Panc1 (cell line): ENCODE measurements around the gene NET1. TPM values are rescaled to one million over a fixed set of nuclear protein-coding genes. Genes with fewer than 3 reads are reported as not detected.

ENCODE experiments used
- ATAC-seq: fragments of 200-7000 bp; cut with Tn5 transposase; 2 replicates; pipeline ENCODE4 v1.9.1; 2020; ENCODE audit warnings: mild to moderate bottlenecking, moderate library complexity
- BruUV-seq: library from RNA; stranded (reverse); fragments of 400-500 nt; replicated peaks from 2 replicates; lab custom pipeline; 2021; lab: Mats Ljungman, UMichigan
- CTCF ChIA-PET: fragments of 300-600 bp; sonication (Branson Sonifier 250); formaldehyde crosslinking; loops from one replicate; lab custom pipeline; 2022; ENCODE audit warnings: antibody characterized with exemption; lab: Charles Lee
- POLR2A ChIA-PET: fragments of 300-600 bp; sonication (Branson Sonifier 250); formaldehyde crosslinking; loops from one replicate; lab custom pipeline; 2022; ENCODE audit warnings: antibody characterized with exemption; lab: Charles Lee
- DNase-seq: peaks from one replicate; pipeline ENCODE4 v3.0.0-alpha.2; 2010; ENCODE audit warnings: low read depth, low spot score
- H3K27ac ChIP-seq: 2 replicates; pipeline ENCODE4 v1.5.1; 2011; ENCODE audit warnings: mild to moderate bottlenecking, low read length, inconsistent platforms
- H3K27me3 ChIP-seq: fragments of 200-500 bp; sonication (Bioruptor generic); 2 replicates; pipeline ENCODE4 v1.6.0; 2014; ENCODE audit warnings: low read length, inconsistent platforms; ENCODE audit not compliant: control insufficient read depth, insufficient read depth
- H3K36me3 ChIP-seq: fragments of 200-500 bp; sonication (Bioruptor generic); 2 replicates; pipeline ENCODE4 v1.5.1; 2014; ENCODE audit warnings: inconsistent platforms, mild to moderate bottlenecking, low read length, moderate library complexity; ENCODE audit not compliant: control insufficient read depth, insufficient read depth
- H3K4me1 ChIP-seq: 2 replicates; pipeline ENCODE4 v1.5.1; 2011; ENCODE audit warnings: inconsistent platforms, mild to moderate bottlenecking, low read length, moderate library complexity; ENCODE audit not compliant: control insufficient read depth, insufficient read depth
- H3K4me3 ChIP-seq, 2 experiments: 2 replicates each; pipeline ENCODE4 v1.5.1; 2011 to 2012; ENCODE audit warnings: low read depth in 2 of 2, low read length in 2 of 2, mild to moderate bottlenecking in 2 of 2, inconsistent platforms in 1 of 2, moderate library complexity in 1 of 2
- H3K9me3 ChIP-seq: fragments of 200-500 bp; sonication (Bioruptor generic); 2 replicates; pipeline ENCODE4 v1.5.1; 2014; ENCODE audit warnings: low read depth, mild to moderate bottlenecking, inconsistent platforms, low read length, moderate library complexity; ENCODE audit not compliant: control insufficient read depth, insufficient read depth
- CTCF ChIP-seq: fragments of 450-650 bp; IDR thresholded peaks from 2 replicates; pipeline ENCODE4 v1.5.1; 2017; ENCODE audit warnings: mild to moderate bottlenecking
- POLR2AphosphoS5 ChIP-seq: IDR thresholded peaks from 2 replicates; pipeline ENCODE4 v1.6.1; 2012; ENCODE audit warnings: mild to moderate bottlenecking, low read depth, low read length, moderate library complexity
- SIN3A ChIP-seq: IDR thresholded peaks from 2 replicates; pipeline ENCODE4 v1.6.1; 2012; ENCODE audit warnings: low read depth, mild to moderate bottlenecking, low read length, moderate library complexity, borderline replicate concordance; ENCODE audit not compliant: insufficient read depth
- TCF7L2 ChIP-seq: IDR thresholded peaks from 2 replicates; pipeline ENCODE4 v1.6.1; 2011; ENCODE audit warnings: mild to moderate bottlenecking, low read depth, low read length, inconsistent platforms
- in situ Hi-C: cut with HindIII; loops from 2 replicates; pipeline ENCODE4 v1.10.0; 2016; ENCODE audit warnings: low sequenced_read_pairs, low pct_unique_long_range_greater_than_20kb
- intact Hi-C: fragments of 100-400 bp; cut with micrococcal nuclease; formaldehyde crosslinking; loops from one replicate; pipeline ENCODE4 v1.10.0; 2022; ENCODE audit not compliant: unreplicated experiment
- total RNA-seq: library from RNA; stranded (reverse); gene quantifications from one replicate; pipeline ENCODE4 v1.2.1, GENCODE V29; 2021; ENCODE audit not compliant: unreplicated experiment
- TF ChIP-seq, protein P1 (sequence below), 2 experiments: IDR thresholded peaks; 2 replicates each; pipeline ENCODE4 v1.6.1; 2011 to 2012; ENCODE audit warnings: low read depth in 2 of 2, control low read depth in 1 of 2, low read length in 1 of 2, mild to moderate bottlenecking in 1 of 2, moderate library complexity in 1 of 2; ENCODE audit not compliant: insufficient read depth in 1 of 2

Gene NET1
- total RNA-seq, 1 experiment from 2014 or later, result 28.6 TPM

DNA sequence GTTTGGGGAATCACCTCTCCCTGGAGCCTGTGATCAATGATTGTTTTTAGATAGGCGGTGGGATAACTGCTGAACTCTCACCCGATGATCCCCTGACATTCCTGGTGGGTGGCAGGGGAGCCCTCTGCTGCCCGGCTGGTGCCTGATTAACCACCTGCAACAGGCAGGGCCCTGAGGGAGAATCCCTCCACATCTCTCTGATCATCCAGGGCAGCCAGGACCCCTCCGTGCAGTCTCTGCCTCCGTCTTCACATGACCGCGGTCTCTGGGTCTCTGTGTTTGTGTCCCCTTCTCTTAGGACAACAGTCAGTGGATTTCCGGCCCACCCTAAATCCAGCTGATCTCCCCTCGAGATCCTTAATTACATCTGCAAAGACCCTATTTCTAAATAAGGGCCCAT is 69.7 kb downstream of the NET1 start:
- POLR2A ChIA-PET, result no interaction called here
- Histone ChIP-seq H3K4me1 (no peaks in the 10 kb centered on the region), H3K27me3 (no peaks in the 10 kb centered on the region), H3K36me3 (no peaks in the 10 kb centered on the region), H3K4me3 (no peak overlapping the region), H3K27ac (no peak overlapping the region), H3K9me3 (no peaks in the 10 kb centered on the region)
- CTCF ChIA-PET, result no interaction called here
- in situ Hi-C loops (no loop called here), intact Hi-C loops (no loop called here)
- no peak for DNase-seq
- TF ChIP-seq TCF7L2, result no peak
- TF ChIP-seq CTCF, result no peak
- TF ChIP-seq, protein P1, sequence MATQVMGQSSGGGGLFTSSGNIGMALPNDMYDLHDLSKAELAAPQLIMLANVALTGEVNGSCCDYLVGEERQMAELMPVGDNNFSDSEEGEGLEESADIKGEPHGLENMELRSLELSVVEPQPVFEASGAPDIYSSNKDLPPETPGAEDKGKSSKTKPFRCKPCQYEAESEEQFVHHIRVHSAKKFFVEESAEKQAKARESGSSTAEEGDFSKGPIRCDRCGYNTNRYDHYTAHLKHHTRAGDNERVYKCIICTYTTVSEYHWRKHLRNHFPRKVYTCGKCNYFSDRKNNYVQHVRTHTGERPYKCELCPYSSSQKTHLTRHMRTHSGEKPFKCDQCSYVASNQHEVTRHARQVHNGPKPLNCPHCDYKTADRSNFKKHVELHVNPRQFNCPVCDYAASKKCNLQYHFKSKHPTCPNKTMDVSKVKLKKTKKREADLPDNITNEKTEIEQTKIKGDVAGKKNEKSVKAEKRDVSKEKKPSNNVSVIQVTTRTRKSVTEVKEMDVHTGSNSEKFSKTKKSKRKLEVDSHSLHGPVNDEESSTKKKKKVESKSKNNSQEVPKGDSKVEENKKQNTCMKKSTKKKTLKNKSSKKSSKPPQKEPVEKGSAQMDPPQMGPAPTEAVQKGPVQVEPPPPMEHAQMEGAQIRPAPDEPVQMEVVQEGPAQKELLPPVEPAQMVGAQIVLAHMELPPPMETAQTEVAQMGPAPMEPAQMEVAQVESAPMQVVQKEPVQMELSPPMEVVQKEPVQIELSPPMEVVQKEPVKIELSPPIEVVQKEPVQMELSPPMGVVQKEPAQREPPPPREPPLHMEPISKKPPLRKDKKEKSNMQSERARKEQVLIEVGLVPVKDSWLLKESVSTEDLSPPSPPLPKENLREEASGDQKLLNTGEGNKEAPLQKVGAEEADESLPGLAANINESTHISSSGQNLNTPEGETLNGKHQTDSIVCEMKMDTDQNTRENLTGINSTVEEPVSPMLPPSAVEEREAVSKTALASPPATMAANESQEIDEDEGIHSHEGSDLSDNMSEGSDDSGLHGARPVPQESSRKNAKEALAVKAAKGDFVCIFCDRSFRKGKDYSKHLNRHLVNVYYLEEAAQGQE (IDR thresholded peaks at IDR 0.05; ENCODE audit: insufficient read depth in 1 of 2, low read depth in 2 of 2, low read length in 1 of 2), result no peak
- TF ChIP-seq POLR2AphosphoS5, result no peak
- TF ChIP-seq SIN3A, result no peak
- no TSS peak for BruUV-seq
- no peak for ATAC-seq

- CTCF ChIA-PET, result no interaction called here
- no peak for ATAC-seq
- POLR2A ChIA-PET, result no interaction called here
- Histone ChIP-seq H3K36me3 (no peaks in the 10 kb centered on the region), H3K27ac (no peak overlapping the region), H3K4me1 (no peaks in the 10 kb centered on the region), H3K9me3 (no peaks in the 10 kb centered on the region), H3K27me3 (no peaks in the 10 kb centered on the region), H3K4me3 (no peak overlapping the region)
- in situ Hi-C loops (no loop called here), intact Hi-C loops (no loop called here)
- BruUV-seq, result no TSS peak
- TF ChIP-seq TCF7L2, result no peak
- no peak for TF ChIP-seq CTCF
- TF ChIP-seq SIN3A, result no peak
- TF ChIP-seq POLR2AphosphoS5, result no peak
- TF ChIP-seq, protein P1 (IDR thresholded peaks at IDR 0.05; ENCODE audit: insufficient read depth in 1 of 2, low read depth in 2 of 2, low read length in 1 of 2), result no peak
- DNase-seq, result no peak
Observed at GRCh38 chr10:5484205-5484604, 71.8 kb downstream of the NET1 start.
